K562 treated with DMSO at 1 percent for 24 hours (cell line): Measurements from ENCODE around the gene RNASE3. TPM values are rescaled to one million over a fixed set of nuclear protein-coding genes. Genes with fewer than 3 reads are reported as not detected.

ENCODE experiments used
- total RNA-seq: library from RNA; unstranded; fragments of 300-600 nt; gene quantifications from 2 replicates; pipeline ENCODE4 v1.2.3, GENCODE V29; 2022; ENCODE audit warnings: low read depth; ENCODE audit not compliant: insufficient read depth

Gene RNASE3
- not detected in 2 replicates for total RNA-seq

GRCh38 chr14:20891126-20891825 is at the start of gene RNASE3:
Gene RNASE3, plus strand, starts transcription at chr14:20891385. Its CDS starts 302 bp downstream, at chr14:20891687.

Other genes starting within 250 kb of the RNASE3 start
- gene OR6S1, start 249.7 kb upstream of the RNASE3 start, total RNA-seq = not detected in 2 replicates
- 1.3 and 1.7 TPM in 2 replicates for gene RNASE4, start 206.8 kb upstream of the RNASE3 start, total RNA-seq
- 1.5 and 2.2 TPM in 2 replicates for gene ANG, start 202.6 kb upstream of the RNASE3 start, total RNA-seq
- not detected in 2 replicates for gene EDDM3A, start 145.5 kb upstream of the RNASE3 start, total RNA-seq
- gene EDDM3B, start 123.0 kb upstream of the RNASE3 start, total RNA-seq = not detected in 2 replicates
- 1.5 TPM in 1 of 2 replicates, not detected in the other for gene RNASE6, start 110.1 kb upstream of the RNASE3 start, total RNA-seq
- 26.4 and 37.4 TPM in 2 replicates for gene RNASE1, start 88.5 kb upstream of the RNASE3 start, total RNA-seq
- not detected in 2 replicates for gene RNASE2, start 64.1 kb downstream of the RNASE3 start, total RNA-seq
- 49.4 and 57.0 TPM in 2 replicates for gene METTL17, start 98.6 kb downstream of the RNASE3 start, total RNA-seq
- 0.21 TPM in 1 of 2 replicates, not detected in the other for gene SLC39A2, start 107.9 kb downstream of the RNASE3 start, total RNA-seq
- 58.7 and 70.4 TPM in 2 replicates for gene NDRG2, start 133.7 kb downstream of the RNASE3 start, total RNA-seq
- not detected in 2 replicates for gene TPPP2, start 138.8 kb downstream of the RNASE3 start, total RNA-seq
- not detected in 2 replicates for gene RNASE13, start 143.4 kb downstream of the RNASE3 start, total RNA-seq
- gene RNASE7, start 151.0 kb downstream of the RNASE3 start, total RNA-seq = not detected in 2 replicates
- gene RNASE8, start 166.4 kb downstream of the RNASE3 start, total RNA-seq = not detected in 2 replicates
- gene ARHGEF40, start 178.9 kb downstream of the RNASE3 start, total RNA-seq = 8.7 and 10.2 TPM in 2 replicates
- gene ZNF219, start 207.3 kb downstream of the RNASE3 start, total RNA-seq = 18.6 and 25.2 TPM in 2 replicates
- 0.72 TPM in 1 of 2 replicates, not detected in the other for gene TMEM253, start 209.7 kb downstream of the RNASE3 start, total RNA-seq